Left lung (tissue), 14 donors: ENCODE results near the gene FCER1A. TPM values are rescaled to one million over a fixed set of nuclear protein-coding genes. Genes with fewer than 3 reads are reported as not detected.

ENCODE experiments used
- ATAC-seq: fragments of 200-7000 bp; cut with Tn5 transposase; one replicate; pipeline ENCODE4 v1.9.1; 2020; ENCODE audit warnings: moderate library complexity
- DNase-seq, 4 donors: peaks; one replicate each; pipeline ENCODE4 v3.0.0-alpha.2; 2013 to 2020
- H3K27ac ChIP-seq, 2 donors: fragments of 200-600 bp; sonication (generic) in 1 of 2; one replicate each; pipeline versions ENCODE4 v1.5.0 to v1.8.0; 2020 to 2021
- H3K27me3 ChIP-seq, 2 donors: fragments of 200-600 bp; sonication (generic) in 1 of 2; one replicate each; pipeline versions ENCODE4 v1.5.0 to v1.8.0; 2020 to 2021
- H3K36me3 ChIP-seq, 2 donors: fragments of 200-600 bp; sonication (generic) in 1 of 2; one replicate each; pipeline versions ENCODE4 v1.5.0 to v1.8.0; 2020 to 2021
- H3K4me1 ChIP-seq, 2 donors: fragments of 200-600 bp; one replicate each; pipeline ENCODE4 v1.8.0; 2021
- H3K4me3 ChIP-seq, 2 donors: fragments of 200-600 bp; sonication (generic) in 1 of 2; one replicate each; pipeline versions ENCODE4 v1.5.0 to v1.8.0; 2020 to 2021; ENCODE audit warnings: mild to moderate bottlenecking in 1 of 2
- H3K9me3 ChIP-seq, 2 donors: fragments of 200-600 bp; sonication (generic) in 1 of 2; one replicate each; pipeline versions ENCODE4 v1.5.0 to v1.8.0; 2020 to 2021
- intact Hi-C, 2 donors: fragments of 100-400 bp; cut with DNase I; formaldehyde crosslinking; loops; one replicate each; pipeline versions ENCODE4 v1.11.2 to v1.14.2; 2022
- long read RNA-seq, 12 donors: library from polyadenylated mRNA in 2 of 12; unstranded in 2 of 12; transcript quantifications; one replicate each; pipeline ENCODE4 v2.0.0 and lab custom pipeline, GENCODE V29; 2019 to 2026
- polyA plus RNA-seq, 6 donors: library from polyadenylated mRNA; unstranded; fragments of 120-200 nt; gene quantifications; one replicate each; pipeline ENCODE4 v1.2.1, GENCODE V29; 2013; ENCODE audit not compliant: insufficient read length in 6 of 6
- total RNA-seq, 2 donors: library from RNA; stranded (reverse); fragmentation: NEBNext Ultra II Directional; extraction: Animal tissue kit (Norgen Biotek cat#: 25700); gene quantifications; one replicate each; pipeline ENCODE4 v1.2.1, GENCODE V29; 2021
- TF ChIP-seq, protein P1 (sequence below), 2 donors: fragments of 200-600 bp; sonication (generic) in 1 of 2; IDR thresholded peaks; one replicate each; pipeline versions ENCODE4 v1.5.0 to v1.8.0; 2021; ENCODE audit warnings: antibody characterized with exemption in 2 of 2
- donor health status: DM: no; HTN: yes; CAD: no.
- donor health status: DM: no; HTN: no; CAD: no.

Gene FCER1A
- total RNA-seq, result under 1 TPM; 0.32 to 0.89 TPM
- 1 to 10 TPM in 2 of 6 donors, under 1 TPM in 4; 0.52 to 1.9 (median 0.90) TPM for polyA plus RNA-seq
- long read RNA-seq, donor 1, result 0 reads
- long read RNA-seq, donor 2, result 0 reads
- long read RNA-seq, donor 3, result 0 reads
- long read RNA-seq, donor 4, result 0 reads
- long read RNA-seq, donor 5, result 0 reads
- long read RNA-seq, donor 6, result 0 reads
- long read RNA-seq, donor 7, result 0 reads
- long read RNA-seq, donor 8, result 0 reads
- long read RNA-seq, donor 9, result 0 reads
- long read RNA-seq, donor 10, partial matches to known transcripts, result 1 of 1 reads
- long read RNA-seq, donor 10, other reads (novel, unspliced or antisense), result 0 of 1 reads
- long read RNA-seq, donor 11, result 0 reads
- long read RNA-seq, donor 12, result 0 reads

DNA sequence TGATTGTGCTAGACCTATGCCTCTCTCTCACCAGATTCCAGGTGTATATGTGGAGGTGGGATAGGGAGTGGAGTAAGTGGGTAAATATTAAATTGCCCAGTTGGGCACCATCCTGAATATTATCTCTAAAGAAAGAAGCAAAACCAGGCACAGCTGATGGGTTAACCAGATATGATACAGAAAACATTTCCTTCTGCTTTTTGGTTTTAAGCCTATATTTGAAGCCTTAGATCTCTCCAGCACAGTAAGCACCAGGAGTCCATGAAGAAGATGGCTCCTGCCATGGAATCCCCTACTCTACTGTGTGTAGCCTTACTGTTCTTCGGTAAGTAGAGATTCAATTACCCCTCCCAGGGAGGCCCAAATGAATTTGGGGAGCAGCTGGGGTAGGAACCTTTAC lies at the start of gene FCER1A:
Gene FCER1A (plus strand): TSS at position 242 of the 400 bp plus-strand sequence. CDS start 29 bp downstream, at position 271.
- H3K4me3 ChIP-seq, result no peak within 1 kb of the TSS
- no peak for DNase-seq
- H3K9me3 ChIP-seq, result no peaks in the 10 kb centered on the region
- intact Hi-C loops, result no loop called here
- no peak for ATAC-seq
- TF ChIP-seq, protein P1, sequence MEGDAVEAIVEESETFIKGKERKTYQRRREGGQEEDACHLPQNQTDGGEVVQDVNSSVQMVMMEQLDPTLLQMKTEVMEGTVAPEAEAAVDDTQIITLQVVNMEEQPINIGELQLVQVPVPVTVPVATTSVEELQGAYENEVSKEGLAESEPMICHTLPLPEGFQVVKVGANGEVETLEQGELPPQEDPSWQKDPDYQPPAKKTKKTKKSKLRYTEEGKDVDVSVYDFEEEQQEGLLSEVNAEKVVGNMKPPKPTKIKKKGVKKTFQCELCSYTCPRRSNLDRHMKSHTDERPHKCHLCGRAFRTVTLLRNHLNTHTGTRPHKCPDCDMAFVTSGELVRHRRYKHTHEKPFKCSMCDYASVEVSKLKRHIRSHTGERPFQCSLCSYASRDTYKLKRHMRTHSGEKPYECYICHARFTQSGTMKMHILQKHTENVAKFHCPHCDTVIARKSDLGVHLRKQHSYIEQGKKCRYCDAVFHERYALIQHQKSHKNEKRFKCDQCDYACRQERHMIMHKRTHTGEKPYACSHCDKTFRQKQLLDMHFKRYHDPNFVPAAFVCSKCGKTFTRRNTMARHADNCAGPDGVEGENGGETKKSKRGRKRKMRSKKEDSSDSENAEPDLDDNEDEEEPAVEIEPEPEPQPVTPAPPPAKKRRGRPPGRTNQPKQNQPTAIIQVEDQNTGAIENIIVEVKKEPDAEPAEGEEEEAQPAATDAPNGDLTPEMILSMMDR (IDR thresholded peaks at IDR 0.05), result no peak
- no peak within 1 kb of the TSS for H3K27ac ChIP-seq
- no peaks in the 10 kb centered on the region for H3K4me1 ChIP-seq
- H3K27me3 ChIP-seq, result no peaks in the 10 kb centered on the region
- no peaks in the 10 kb centered on the region for H3K36me3 ChIP-seq

DNA sequence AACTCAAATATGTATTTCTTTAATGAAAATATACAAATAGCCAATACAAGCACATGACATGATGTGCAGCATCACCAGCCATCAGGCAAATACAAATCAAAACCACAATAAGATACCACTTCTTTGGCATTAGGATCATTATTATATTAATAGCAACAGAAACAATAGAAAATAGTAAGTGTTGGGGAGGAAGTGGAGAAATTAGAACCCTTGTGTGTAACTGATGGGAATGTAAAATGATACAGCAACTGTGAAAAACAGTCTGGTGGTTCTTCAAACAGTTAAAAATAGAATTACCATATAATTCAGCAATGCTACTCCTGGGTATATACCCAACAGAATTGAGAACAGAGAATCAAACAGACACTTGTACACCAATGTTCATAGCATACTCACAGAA lies 40.8 kb upstream of the FCER1A start:
- H3K27me3 ChIP-seq, result no peaks in the 10 kb centered on the region
- H3K4me1 ChIP-seq, result no peaks in the 10 kb centered on the region
- ATAC-seq, result no peak
- H3K4me3 ChIP-seq, result no peak overlapping the region
- intact Hi-C loops, result no loop called here
- H3K27ac ChIP-seq, result no peak overlapping the region
- TF ChIP-seq, protein P1 (IDR thresholded peaks at IDR 0.05), result no peak
- DNase-seq, result no peak
- H3K36me3 ChIP-seq, result no peaks in the 10 kb centered on the region
- peaks cover 0 to 5% of the 10 kb centered on the region in 2 donors for H3K9me3 ChIP-seq

DNA sequence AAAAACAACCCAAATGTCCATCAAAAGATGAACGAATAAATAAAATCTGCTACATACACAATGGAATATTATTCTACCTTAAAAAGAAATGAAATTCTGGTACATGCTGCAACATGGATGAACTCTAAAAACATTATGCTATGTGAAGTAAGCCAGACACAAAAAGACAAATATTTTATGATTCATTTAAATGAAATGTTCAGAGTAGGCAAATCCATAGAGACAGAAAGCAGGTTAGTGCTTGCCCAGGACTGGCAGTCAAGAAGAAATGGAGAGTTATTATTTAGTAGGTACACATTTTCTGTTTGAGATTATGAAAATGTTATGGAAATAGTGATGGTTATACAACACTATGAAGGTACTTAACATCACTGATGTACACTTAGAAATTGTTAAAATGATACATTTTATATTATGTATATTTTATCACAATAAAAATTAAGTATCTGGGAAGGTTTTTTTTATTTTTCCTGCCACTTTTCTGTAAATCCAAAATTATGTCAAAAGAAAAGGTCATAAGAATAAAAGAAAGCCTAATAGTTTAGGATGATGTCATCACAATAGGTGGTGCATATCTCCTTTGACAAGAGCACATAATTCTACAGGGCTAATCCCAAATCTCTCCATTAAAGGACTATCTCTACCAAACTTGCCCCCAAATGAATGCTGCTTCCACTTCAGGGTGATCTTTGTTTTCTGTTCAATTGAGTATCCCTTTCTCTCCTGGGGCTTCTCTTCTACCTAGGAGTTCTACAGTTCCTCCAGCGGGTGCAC lies 40.2 kb upstream of the FCER1A start:
- no peak overlapping the region for H3K4me3 ChIP-seq
- H3K27ac ChIP-seq, result no peak overlapping the region
- no peaks in the 10 kb centered on the region for H3K4me1 ChIP-seq
- ATAC-seq (no peak), DNase-seq (no peak)
- no peaks in the 10 kb centered on the region for H3K36me3 ChIP-seq
- TF ChIP-seq, protein P1 (IDR thresholded peaks at IDR 0.05), result no peak
- intact Hi-C loops, result no loop called here
- H3K27me3 ChIP-seq, result no peaks in the 10 kb centered on the region
- H3K9me3 ChIP-seq, result peaks cover 0 to under 1% of the 10 kb centered on the region in 2 donors

DNA sequence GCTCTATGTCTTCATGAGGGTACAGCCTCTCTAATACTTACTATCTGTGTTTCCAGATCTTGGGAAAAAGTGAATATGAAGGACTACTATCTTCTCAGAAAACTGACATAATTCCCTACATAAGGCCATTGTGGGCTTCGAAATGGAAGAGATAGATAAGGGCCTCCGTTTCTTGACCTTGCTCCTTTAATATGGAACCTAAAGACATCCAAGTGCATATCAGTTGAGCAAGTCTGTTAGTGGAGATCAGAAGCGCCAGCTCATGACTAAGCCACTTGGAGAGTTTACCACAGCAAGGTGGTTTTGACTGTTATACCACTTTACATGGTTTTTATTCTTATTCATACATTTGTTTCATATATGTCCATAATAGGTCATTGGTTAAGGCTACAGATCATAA lies 35.3 kb upstream of the FCER1A start:
- no peak for ATAC-seq
- intact Hi-C loops, result no loop called here
- Histone ChIP-seq H3K36me3 (no peaks in the 10 kb centered on the region), H3K4me3 (no peak overlapping the region), H3K4me1 (no peaks in the 10 kb centered on the region), H3K27me3 (no peaks in the 10 kb centered on the region), H3K27ac (no peak overlapping the region), H3K9me3 (no peaks in the 10 kb centered on the region)
- no peak for DNase-seq
- TF ChIP-seq, protein P1 (IDR thresholded peaks at IDR 0.05), result no peak

DNA sequence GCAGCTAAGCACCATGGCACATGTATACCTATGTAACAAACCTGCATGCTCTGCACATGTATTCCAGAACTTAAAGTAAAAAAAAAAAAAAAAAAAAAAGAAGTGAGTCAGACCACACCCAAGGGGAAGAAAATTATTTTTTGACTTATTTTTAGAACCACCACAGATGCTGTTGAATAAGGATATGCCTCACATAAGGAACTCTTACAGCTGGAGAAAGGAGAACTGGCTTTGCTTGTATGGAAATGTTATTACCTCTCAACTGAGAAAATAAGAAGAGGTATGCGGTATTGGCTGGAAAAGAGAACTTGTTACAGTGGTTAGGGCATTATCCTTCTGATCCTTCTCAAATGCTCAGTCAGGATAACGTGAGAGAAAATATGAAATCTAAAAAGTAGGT lies 27.5 kb upstream of the FCER1A start:
- Histone ChIP-seq H3K9me3 (no peaks in the 10 kb centered on the region), H3K27ac (no peak overlapping the region), H3K4me1 (no peaks in the 10 kb centered on the region), H3K4me3 (no peak overlapping the region), H3K36me3 (no peaks in the 10 kb centered on the region), H3K27me3 (no peaks in the 10 kb centered on the region)
- intact Hi-C loops, result no loop called here
- TF ChIP-seq, protein P1 (IDR thresholded peaks at IDR 0.05), result no peak
- ATAC-seq, result no peak
- no peak for DNase-seq
